ENCODE data around the gene CIBAR2.

DNA sequence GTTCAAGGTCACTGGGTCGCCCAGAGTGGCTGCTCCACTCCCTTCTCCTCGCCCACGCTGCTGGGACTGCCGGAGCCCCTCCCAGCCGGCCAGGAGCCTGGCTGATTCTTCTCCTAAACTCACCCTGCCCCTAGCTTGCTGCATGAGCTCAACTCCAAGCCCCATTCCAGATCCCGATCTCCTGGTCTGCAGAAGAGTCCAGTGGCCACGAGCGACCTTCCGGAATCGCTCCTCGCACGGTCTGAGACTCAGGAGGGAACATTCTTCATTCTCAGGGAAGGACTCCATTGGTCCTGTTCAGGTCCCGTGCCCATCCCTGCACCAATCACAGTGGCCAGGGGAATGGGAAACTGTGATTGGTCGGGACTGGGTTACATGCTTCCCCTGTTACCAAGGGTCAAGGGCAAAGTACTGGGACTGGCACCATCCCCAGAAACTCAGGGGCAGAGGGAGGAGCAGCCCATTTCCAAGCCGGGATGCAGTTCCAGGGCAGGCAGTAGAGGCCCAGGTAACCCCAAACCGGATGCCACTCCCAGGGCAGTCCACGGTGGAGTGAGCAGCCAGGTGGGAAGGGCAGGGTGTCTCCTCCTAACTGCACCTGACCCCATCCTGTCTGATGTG lies 24.5 kb upstream of the CIBAR2 start:
- TF ChIP-seq, protein P1, sequence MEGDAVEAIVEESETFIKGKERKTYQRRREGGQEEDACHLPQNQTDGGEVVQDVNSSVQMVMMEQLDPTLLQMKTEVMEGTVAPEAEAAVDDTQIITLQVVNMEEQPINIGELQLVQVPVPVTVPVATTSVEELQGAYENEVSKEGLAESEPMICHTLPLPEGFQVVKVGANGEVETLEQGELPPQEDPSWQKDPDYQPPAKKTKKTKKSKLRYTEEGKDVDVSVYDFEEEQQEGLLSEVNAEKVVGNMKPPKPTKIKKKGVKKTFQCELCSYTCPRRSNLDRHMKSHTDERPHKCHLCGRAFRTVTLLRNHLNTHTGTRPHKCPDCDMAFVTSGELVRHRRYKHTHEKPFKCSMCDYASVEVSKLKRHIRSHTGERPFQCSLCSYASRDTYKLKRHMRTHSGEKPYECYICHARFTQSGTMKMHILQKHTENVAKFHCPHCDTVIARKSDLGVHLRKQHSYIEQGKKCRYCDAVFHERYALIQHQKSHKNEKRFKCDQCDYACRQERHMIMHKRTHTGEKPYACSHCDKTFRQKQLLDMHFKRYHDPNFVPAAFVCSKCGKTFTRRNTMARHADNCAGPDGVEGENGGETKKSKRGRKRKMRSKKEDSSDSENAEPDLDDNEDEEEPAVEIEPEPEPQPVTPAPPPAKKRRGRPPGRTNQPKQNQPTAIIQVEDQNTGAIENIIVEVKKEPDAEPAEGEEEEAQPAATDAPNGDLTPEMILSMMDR (IDR thresholded peaks at IDR 0.05) = no peak
- no peak for TF ChIP-seq POLR2A (IDR thresholded peaks at IDR 0.05)
